Cardiac septum (tissue), 1 donor: ENCODE measurements around the gene KIF1C. TPM values are rescaled to one million over a fixed set of nuclear protein-coding genes. Genes with fewer than 3 reads are reported as not detected.
"Not testable (repeated sequence)": the region's sequence is repeated elsewhere in the genome, so short reads cannot be mapped to it uniquely, and the experiment has no call there.

Source experiments
- DNase-seq: peaks from one replicate; pipeline ENCODE4 v3.0.0-alpha.2; 2020; ENCODE audit warnings: low spot score
- intact Hi-C: fragments of 100-400 bp; cut with DNase I; formaldehyde crosslinking; loops from one replicate; pipeline ENCODE4 v1.14.0; 2022
- total RNA-seq: library from RNA; stranded (reverse); fragmentation: NEBNext Ultra II Directional; extraction: Animal tissue kit (Norgen Biotek cat#: 25700); gene quantifications from one replicate; pipeline ENCODE4 v1.2.1, GENCODE V29; 2021
- donor health status: DM: no; HTN: no; CAD: no.

Gene KIF1C
- total RNA-seq, 1 donor from 2014 or later, result 646 TPM

GRCh38 chr17:5031365-5032082 lies 33.8 kb downstream of the KIF1C start:
- intact Hi-C loops, result no loop called here
- peak; percentile 89 for DNase-seq

- DNase-seq, result no peak
- intact Hi-C loops, result no loop called here
These were observed 35.1 kb downstream of the KIF1C start for GRCh38 chr17:5032865-5033264.

GRCh38 chr17:5033352-5034015 lies 35.7 kb downstream of the KIF1C start:
- DNase-seq, result no peak
- intact Hi-C loops, result no loop called here

- intact Hi-C loops, result no loop called here
- DNase-seq, result no peak
These were observed 36.3 kb downstream of the KIF1C start for GRCh38 chr17:5034063-5034462.

GRCh38 chr17:5034651-5035050 lies 36.9 kb downstream of the KIF1C start:
- DNase-seq, result no peak
- intact Hi-C loops, result no loop called here

- DNase-seq, result no peak
- intact Hi-C loops, result no loop called here
These were observed 37.6 kb downstream of the KIF1C start, which contains the start of gene SLC52A1 for GRCh38 chr17:5035315-5035714. Gene SLC52A1, minus strand, starts transcription at chr17:5035426. Its CDS starts 820 bp downstream, at chr17:5034606.

- DNase-seq, result no peak
- intact Hi-C loops, result no loop called here
These were observed 44.6 kb downstream of the KIF1C start for GRCh38 chr17:5042157-5043022.

- DNase-seq, result no peak
- intact Hi-C loops, result no loop called here
These were observed 45.8 kb downstream of the KIF1C start for GRCh38 chr17:5043524-5043923.

GRCh38 chr17:5044630-5045029 lies 46.9 kb downstream of the KIF1C start:
- no peak for DNase-seq
- intact Hi-C loops, result no loop called here

- DNase-seq, result no peak
- intact Hi-C loops, result no loop called here
These were observed 47.7 kb downstream of the KIF1C start for GRCh38 chr17:5045496-5045895.

GRCh38 chr17:5047446-5047845 lies 49.7 kb downstream of the KIF1C start:
- no peak for DNase-seq
- intact Hi-C loops, result no loop called here

GRCh38 chr17:5049314-5049841 lies 51.6 kb downstream of the KIF1C start:
- DNase-seq, result no peak
- intact Hi-C loops, result no loop called here

- intact Hi-C loops, result no loop called here
- no peak for DNase-seq
These were observed 52.5 kb downstream of the KIF1C start for GRCh38 chr17:5050278-5050677.

GRCh38 chr17:5055543-5055942 lies 57.8 kb downstream of the KIF1C start:
- no peak for DNase-seq
- intact Hi-C loops, result no loop called here

GRCh38 chr17:5065227-5065744 lies 67.5 kb downstream of the KIF1C start:
- DNase-seq, result no peak
- intact Hi-C loops, result no loop called here

- intact Hi-C loops, result no loop called here
- no peak for DNase-seq
These were observed 70.5 kb downstream of the KIF1C start for GRCh38 chr17:5068236-5068635.

- no peak for DNase-seq
- intact Hi-C loops, result no loop called here
These were observed 72.0 kb downstream of the KIF1C start for GRCh38 chr17:5069724-5070123.

- DNase-seq, intact Hi-C loops: not testable (repeated sequence)
These were observed 77.7 kb downstream of the KIF1C start for GRCh38 chr17:5075472-5075871.

GRCh38 chr17:5077275-5077674 lies 79.5 kb downstream of the KIF1C start:
- intact Hi-C loops, DNase-seq: not testable (repeated sequence)

- intact Hi-C loops, result loop anchor here (2.0 kb wide), 1 partner anchor 33 kb away; the partner anchor contains the start of gene ZNF232
- DNase-seq, result no peak
These were observed 80.0 kb downstream of the KIF1C start for GRCh38 chr17:5077781-5078105.
